ENCODE results near the gene ASIP. TPM values are rescaled to one million over a fixed set of nuclear protein-coding genes. Genes with fewer than 3 reads are reported as not detected.

The ASIP gene
- total RNA-seq, 1 donor from 2014 or later = not detected

DNA sequence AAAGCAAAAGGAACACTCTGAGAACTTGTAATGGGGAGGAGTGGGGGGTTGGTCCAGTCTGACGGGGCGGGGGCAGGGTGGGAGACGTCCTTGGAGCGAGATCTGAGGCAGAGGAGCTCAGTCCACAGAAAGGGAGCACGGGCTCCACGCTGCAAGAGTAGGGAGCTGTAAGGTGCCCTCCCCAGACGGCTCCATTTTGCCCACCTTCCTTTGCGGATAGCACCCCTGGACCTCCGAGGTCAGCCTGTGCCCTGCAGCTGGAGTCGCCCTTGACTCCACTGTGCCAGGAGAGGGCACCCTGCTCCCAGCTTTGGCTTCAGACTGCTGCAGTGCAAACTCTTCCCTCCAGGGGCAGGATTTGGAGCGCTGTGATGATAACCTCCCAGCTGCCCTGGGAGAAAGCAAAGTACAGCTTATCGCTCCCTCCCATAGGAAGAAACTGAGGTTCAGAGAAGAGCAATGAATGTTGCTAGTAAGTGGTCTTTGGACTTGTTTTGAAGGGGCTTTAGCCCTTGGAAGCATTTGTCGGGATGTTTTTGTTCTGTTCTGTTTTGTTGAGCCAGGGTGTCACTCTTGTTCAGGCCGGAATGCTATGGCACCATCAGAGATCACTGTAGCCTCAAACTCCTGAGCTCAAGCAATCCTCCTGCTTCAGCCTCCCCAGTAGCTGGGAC lies 71.5 kb downstream of the ASIP start:
- peak overlapping the region; percentile 73 for H3K27ac Mint-ChIP-seq (ENCODE audit: unreplicated experiment)
- DNase-seq (ENCODE audit: low spot score) = no peak
- no peaks in the 10 kb centered on the region for H3K9me3 Mint-ChIP-seq (ENCODE audit: low read depth)
- no peaks in the 10 kb centered on the region for H3K36me3 Mint-ChIP-seq (ENCODE audit: low read depth)
- H3K4me1 Mint-ChIP-seq (ENCODE audit: low read depth) = peaks cover 23% of the 10 kb centered on the region
- H3K4me3 Mint-ChIP-seq (ENCODE audit: unreplicated experiment) = peak overlapping the region; percentile 56
- TF ChIP-seq, protein P1, sequence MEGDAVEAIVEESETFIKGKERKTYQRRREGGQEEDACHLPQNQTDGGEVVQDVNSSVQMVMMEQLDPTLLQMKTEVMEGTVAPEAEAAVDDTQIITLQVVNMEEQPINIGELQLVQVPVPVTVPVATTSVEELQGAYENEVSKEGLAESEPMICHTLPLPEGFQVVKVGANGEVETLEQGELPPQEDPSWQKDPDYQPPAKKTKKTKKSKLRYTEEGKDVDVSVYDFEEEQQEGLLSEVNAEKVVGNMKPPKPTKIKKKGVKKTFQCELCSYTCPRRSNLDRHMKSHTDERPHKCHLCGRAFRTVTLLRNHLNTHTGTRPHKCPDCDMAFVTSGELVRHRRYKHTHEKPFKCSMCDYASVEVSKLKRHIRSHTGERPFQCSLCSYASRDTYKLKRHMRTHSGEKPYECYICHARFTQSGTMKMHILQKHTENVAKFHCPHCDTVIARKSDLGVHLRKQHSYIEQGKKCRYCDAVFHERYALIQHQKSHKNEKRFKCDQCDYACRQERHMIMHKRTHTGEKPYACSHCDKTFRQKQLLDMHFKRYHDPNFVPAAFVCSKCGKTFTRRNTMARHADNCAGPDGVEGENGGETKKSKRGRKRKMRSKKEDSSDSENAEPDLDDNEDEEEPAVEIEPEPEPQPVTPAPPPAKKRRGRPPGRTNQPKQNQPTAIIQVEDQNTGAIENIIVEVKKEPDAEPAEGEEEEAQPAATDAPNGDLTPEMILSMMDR (IDR thresholded peaks at IDR 0.05) = peak; percentile 100
- peaks cover 2% of the 10 kb centered on the region for H3K27me3 Mint-ChIP-seq (ENCODE audit: low read depth)

DNA sequence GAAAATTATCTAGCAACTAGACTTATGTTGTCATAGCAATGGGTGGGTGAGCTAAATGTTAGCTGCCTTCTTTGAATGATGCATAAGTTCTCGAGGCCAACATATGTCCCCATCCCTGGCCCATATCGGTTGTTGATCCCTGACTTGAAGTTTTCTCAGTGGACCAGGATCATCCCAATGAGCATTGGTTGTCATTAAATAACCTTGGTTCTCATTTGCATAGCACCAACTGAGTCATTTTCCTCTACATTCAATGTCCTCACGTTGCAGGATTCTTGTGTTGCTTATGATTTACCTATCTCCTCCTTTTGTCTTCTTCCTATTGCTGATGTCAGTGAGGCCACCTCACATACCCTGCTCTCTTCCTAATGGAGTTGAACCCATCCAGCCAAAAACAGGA lies 74.0 kb downstream of the ASIP start:
- no peak overlapping the region for H3K4me3 Mint-ChIP-seq (ENCODE audit: unreplicated experiment)
- H3K9me3 Mint-ChIP-seq (ENCODE audit: low read depth) = no peaks in the 10 kb centered on the region
- TF ChIP-seq, protein P1 (IDR thresholded peaks at IDR 0.05) = no peak
- H3K27ac Mint-ChIP-seq (ENCODE audit: unreplicated experiment) = no peak overlapping the region
- no peaks in the 10 kb centered on the region for H3K36me3 Mint-ChIP-seq (ENCODE audit: low read depth)
- no peak for DNase-seq (ENCODE audit: low spot score)
- H3K4me1 Mint-ChIP-seq (ENCODE audit: low read depth) = peaks cover 23% of the 10 kb centered on the region
- peaks cover 8% of the 10 kb centered on the region for H3K27me3 Mint-ChIP-seq (ENCODE audit: low read depth)

DNA sequence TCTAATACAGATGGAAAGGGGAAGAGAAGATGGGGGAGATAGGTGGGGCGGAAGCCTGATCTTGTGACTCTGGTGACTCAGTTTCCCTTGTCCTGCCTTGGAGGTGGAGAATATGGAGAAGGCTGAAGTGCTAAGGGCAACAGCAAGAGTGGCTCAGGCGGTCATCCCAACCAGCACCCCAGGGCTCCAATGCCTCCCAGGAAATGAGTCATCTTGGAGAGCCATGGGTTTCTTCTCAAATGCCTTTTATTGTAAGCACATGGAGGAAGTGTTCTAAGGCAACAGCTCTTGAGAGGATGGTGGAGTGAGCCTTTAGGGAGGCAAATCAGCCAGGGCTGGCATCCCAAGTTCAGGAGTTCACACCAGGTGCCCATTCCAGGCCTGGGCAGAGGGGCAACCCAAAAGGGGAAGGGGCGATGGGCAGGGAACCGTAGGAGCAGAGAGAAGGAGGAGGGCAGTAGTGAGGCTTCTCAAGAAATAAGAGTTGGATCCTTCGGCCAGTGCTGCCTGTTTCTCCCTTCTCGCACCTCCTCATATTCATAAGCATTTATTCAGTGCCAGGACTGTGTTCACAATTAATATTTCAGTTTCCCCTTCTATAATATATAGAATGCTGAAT lies 75.1 kb downstream of the ASIP start:
- TF ChIP-seq, protein P1 (IDR thresholded peaks at IDR 0.05) = no peak
- Mint-ChIP-seq H3K4me1 (ENCODE audit: low read depth) (peaks cover 20% of the 10 kb centered on the region), H3K27ac (ENCODE audit: unreplicated experiment) (no peak overlapping the region), H3K4me3 (ENCODE audit: unreplicated experiment) (no peak overlapping the region), H3K27me3 (ENCODE audit: low read depth) (peaks cover 14% of the 10 kb centered on the region), H3K36me3 (ENCODE audit: low read depth) (no peaks in the 10 kb centered on the region), H3K9me3 (ENCODE audit: low read depth) (no peaks in the 10 kb centered on the region)
- no peak for DNase-seq (ENCODE audit: low spot score)

Other genes with a start within 250 kb of the ASIP start
- 78.7 to 169 TPM (median 168 TPM) in 3 replicates for gene RALY, start 247.5 kb upstream of the ASIP start, total RNA-seq
- gene EIF2S2, start 129.2 kb upstream of the ASIP start, total RNA-seq = 49.4 to 152 TPM (median 148 TPM) in 3 replicates
- gene AHCY, start 61.9 kb downstream of the ASIP start, total RNA-seq = 98.0 to 166 TPM (median 162 TPM) in 3 replicates
- gene ITCH, start 121.8 kb downstream of the ASIP start, total RNA-seq = 58.2 to 96.9 TPM (median 84.8 TPM) in 3 replicates